Upper lobe of left lung (tissue), 6 donors: ENCODE data around the gene GOLGA6L26. TPM values are rescaled to one million over a fixed set of nuclear protein-coding genes. Genes with fewer than 3 reads are reported as not detected.
"Not testable (repeated sequence)": the region's sequence is repeated elsewhere in the genome, so short reads cannot be mapped to it uniquely, and the experiment has no call there.

Experiments used
- ATAC-seq, 2 donors: fragments of 200-7000 bp; cut with Tn5 transposase; one replicate each; pipeline ENCODE4 v1.9.1; 2022; ENCODE audit warnings: mild to moderate bottlenecking in 2 of 2, moderate library complexity in 2 of 2; ENCODE audit not compliant: low FRiP score in 2 of 2
- DNase-seq, 2 donors: peaks; one replicate each; pipeline ENCODE4 v3.0.0-alpha.2; 2019 to 2020
- H3K27ac ChIP-seq, 4 donors: fragments of 200-600 bp; sonication (generic); one replicate each; pipeline ENCODE4 v1.5.1; 2016 to 2019
- H3K27me3 ChIP-seq, 4 donors: fragments of 200-600 bp; sonication (generic); one replicate each; pipeline ENCODE4 v1.5.1; 2017 to 2019
- H3K36me3 ChIP-seq, 4 donors: fragments of 200-600 bp; sonication (generic); one replicate each; pipeline ENCODE4 v1.5.1; 2016 to 2019
- H3K4me1 ChIP-seq, 4 donors: fragments of 200-600 bp; sonication (generic); one replicate each; pipeline ENCODE4 v1.5.1; 2018 to 2019
- H3K4me3 ChIP-seq, 4 donors: fragments of 200-600 bp; sonication (generic); one replicate each; pipeline ENCODE4 v1.5.1; 2017 to 2019; ENCODE audit warnings: mild to moderate bottlenecking in 2 of 4, moderate library complexity in 1 of 4
- H3K9me3 ChIP-seq, 4 donors: fragments of 200-600 bp; sonication (generic); one replicate each; pipeline ENCODE4 v1.5.1; 2018 to 2019
- CTCF ChIP-seq, 6 experiments: fragments of 450-650 bp in 4 of 6; fragments of 200-600 bp in 2 of 6; sonication (generic) in 2 of 6; IDR thresholded peaks; one replicate each; pipeline ENCODE4 v1.5.1; 2016 to 2019; ENCODE audit warnings: antibody characterized with exemption in 6 of 6
- EP300 ChIP-seq, 4 donors: sonication (generic); formaldehyde crosslinking; IDR thresholded peaks; one replicate each; pipeline ENCODE4 v1.5.1; 2017; ENCODE audit warnings: antibody characterized with exemption in 4 of 4, control low read depth in 2 of 4
- POLR2A ChIP-seq, 4 donors: fragments of 450-650 bp; IDR thresholded peaks; one replicate each; pipeline ENCODE4 v1.5.1; 2016 to 2017; ENCODE audit warnings: antibody characterized with exemption in 4 of 4, mild to moderate bottlenecking in 2 of 4
- POLR2AphosphoS5 ChIP-seq, 2 donors: sonication (generic); formaldehyde crosslinking; IDR thresholded peaks; one replicate each; pipeline ENCODE4 v1.5.1; 2017; ENCODE audit warnings: antibody characterized with exemption in 2 of 2
- WGBS, 2 donors: methylation state at CpG; one replicate each; pipeline ENCODE4 v1.1.5; 2017 to 2018; 5-methylcytosine and 5-hydroxymethylcytosine counted together
- total RNA-seq, 6 donors: library from RNA; depleted of rRNA in 4 of 6; stranded (reverse); fragments of >200 nt in 4 of 6; gene quantifications; one replicate each; pipeline versions ENCODE4 v1.1.0 to v1.2.1, GENCODE V29; 2016 to 2021
- donor health status: DM: no; HTN: no; CAD: no; lungs with moderate emphysema.
- donor health status: DM: no; HTN: yes; CAD: no; lungs with severe emphysema.

GOLGA6L26 gene
- total RNA-seq, 6 donors from 2014 or later = not detected

- H3K36me3 ChIP-seq = no peaks in the 10 kb centered on the region
- no peaks in the 10 kb centered on the region for H3K9me3 ChIP-seq
- DNase-seq = no peak
- H3K4me3 ChIP-seq = no peak overlapping the region
- no peak for ATAC-seq
- no peaks in the 10 kb centered on the region for H3K27me3 ChIP-seq
- no peaks in the 10 kb centered on the region for H3K4me1 ChIP-seq
- no peak overlapping the region for H3K27ac ChIP-seq
- no peak for TF ChIP-seq EP300 (IDR thresholded peaks at IDR 0.05)
- no peak for TF ChIP-seq POLR2A (IDR thresholded peaks at IDR 0.05)
- no peak for TF ChIP-seq CTCF (IDR thresholded peaks at IDR 0.05)
- no peak for TF ChIP-seq POLR2AphosphoS5 (IDR thresholded peaks at IDR 0.05)
- WGBS, 2 donors = 74 to 84% methylated on average over 2 of the region's 2 CpGs
Measured at GRCh38 chr15:23370578-23370977, 36.6 kb upstream of the GOLGA6L26 start.

DNA sequence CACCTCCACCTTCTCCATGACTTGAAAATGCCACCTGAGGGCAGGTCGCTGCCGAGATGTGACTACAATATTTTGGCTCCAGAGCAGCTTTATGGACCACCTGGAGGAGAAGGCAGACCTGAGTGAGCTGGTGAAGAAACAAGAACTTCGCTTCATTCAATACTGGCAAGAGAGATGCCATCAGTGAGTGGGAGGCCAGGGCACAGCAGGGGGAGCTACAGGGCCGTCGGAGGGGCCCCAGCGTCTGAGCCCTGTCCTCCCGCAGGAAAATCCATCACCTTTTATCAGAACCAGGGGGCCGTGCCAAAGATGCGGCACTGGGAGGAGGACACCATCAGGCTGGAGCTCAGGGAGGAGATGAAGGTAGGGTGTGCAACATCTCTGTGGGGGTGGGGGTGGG, 30.3 kb upstream of the GOLGA6L26 start:
- H3K9me3 ChIP-seq, H3K27me3 ChIP-seq, H3K36me3 ChIP-seq, DNase-seq, H3K4me3 ChIP-seq, H3K27ac ChIP-seq, H3K4me1 ChIP-seq, ATAC-seq: not testable (repeated sequence)
- 36 to 62% methylated on average over 4 to 6 of the region's 9 CpGs for WGBS, 2 donors

DNA sequence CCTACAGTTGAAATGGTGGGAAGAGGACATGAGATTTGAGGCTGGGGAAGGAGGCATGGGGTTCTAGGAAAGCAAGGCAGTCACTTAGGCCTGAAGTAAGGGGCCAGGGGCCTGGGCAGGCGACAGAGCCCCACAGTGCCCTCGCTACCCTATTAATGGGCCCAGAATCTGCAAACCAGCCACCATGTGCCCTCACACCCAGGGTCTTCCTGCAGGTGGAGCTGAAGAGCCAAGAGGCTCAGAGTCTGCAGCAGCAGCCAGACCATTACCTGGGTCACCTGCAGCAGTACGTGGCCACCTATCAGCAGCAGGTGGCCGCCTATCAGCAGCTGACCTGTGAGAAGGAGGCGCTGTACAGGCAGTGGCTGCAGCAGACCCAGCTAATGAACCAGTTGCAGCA, 28.6 kb upstream of the GOLGA6L26 start:
- not testable (repeated sequence) for H3K27ac ChIP-seq, H3K4me3 ChIP-seq, H3K9me3 ChIP-seq, H3K4me1 ChIP-seq, DNase-seq, H3K27me3 ChIP-seq, ATAC-seq, H3K36me3 ChIP-seq
- WGBS, 2 donors = no CpG with 5 or more reads among the region's 5 CpGs

- H3K9me3 ChIP-seq, H3K4me1 ChIP-seq, H3K27ac ChIP-seq, H3K4me3 ChIP-seq, H3K36me3 ChIP-seq, ATAC-seq, H3K27me3 ChIP-seq, DNase-seq: not testable (repeated sequence)
- WGBS, 2 donors = no CpG with 5 or more reads among the region's 8 CpGs
Measured at GRCh38 chr15:23354448-23354847, 20.5 kb upstream of the GOLGA6L26 start, which contains the start of gene GOLGA8S. Gene GOLGA8S (plus strand): TSS chr15:23354748. CDS start chr15:23354810, 62 bp downstream.

GRCh38 chr15:23311233-23311632, 22.8 kb downstream of the GOLGA6L26 start:
- H3K27ac ChIP-seq, H3K27me3 ChIP-seq, H3K4me3 ChIP-seq, ATAC-seq, H3K9me3 ChIP-seq, H3K4me1 ChIP-seq: not testable (repeated sequence)
- peaks cover 12 to 36% (median 25%) of the 10 kb centered on the region in 4 donors for H3K36me3 ChIP-seq
- DNase-seq = peak in 1 of 2 donors; percentile 12
- WGBS, 2 donors = 85 to 93% methylated on average over 7 to 11 of the region's 13 CpGs

GRCh38 chr15:23305921-23306320, 28.1 kb downstream of the GOLGA6L26 start:
- not testable (repeated sequence) for H3K27me3 ChIP-seq, H3K4me3 ChIP-seq, H3K9me3 ChIP-seq, H3K27ac ChIP-seq, ATAC-seq
- WGBS, 2 donors = 96% methylated on average over 7 of the region's 7 CpGs
- H3K36me3 ChIP-seq = peaks cover 12 to 32% (median 19%) of the 10 kb centered on the region in 4 donors
- H3K4me1 ChIP-seq = peaks cover 7 to 17% (median 10%) of the 10 kb centered on the region in 4 donors
- peak in 1 of 2 donors; percentile 24 for DNase-seq

- not testable (repeated sequence) for ATAC-seq
Measured at GRCh38 chr15:23304805-23305204, 29.2 kb downstream of the GOLGA6L26 start.

DNA sequence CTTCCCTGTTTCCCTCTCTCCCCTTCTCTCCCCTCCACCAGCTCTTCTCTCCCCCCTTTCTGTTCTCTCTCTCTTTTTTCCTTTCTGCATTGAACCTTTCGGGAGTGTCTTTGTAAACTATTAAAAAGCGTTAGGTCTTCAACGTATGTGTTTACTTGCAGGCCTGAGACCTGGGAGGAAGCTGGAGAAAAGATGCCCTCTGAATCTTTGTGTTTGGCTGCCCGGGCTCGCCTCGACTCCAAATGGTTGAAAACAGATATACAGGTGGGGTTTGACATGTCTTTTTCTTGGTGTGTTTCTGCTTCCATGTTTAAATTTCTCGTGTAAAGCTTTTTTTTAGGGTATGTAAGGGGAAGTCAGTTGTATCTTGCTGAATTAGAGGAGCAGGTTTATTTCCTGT, 29.7 kb downstream of the GOLGA6L26 start:
- Histone ChIP-seq H3K4me3 (peak overlapping the region; percentile 4 to 55 (median 54)), H3K27ac (peak overlapping the region in 3 of 4 donors; percentile 34 to 40 (median 39)), H3K36me3 (peaks cover 4 to 16% (median 8%) of the 10 kb centered on the region in 4 donors), H3K4me1 (peaks cover 7 to 17% (median 10%) of the 10 kb centered on the region in 4 donors)
- H3K9me3 ChIP-seq, ATAC-seq, H3K27me3 ChIP-seq, DNase-seq: not testable (repeated sequence)
- WGBS, 2 donors = 0 to 7% methylated on average over 4 to 7 of the region's 7 CpGs

More at GRCh38 chr15:23304805-23305204, 29.2 kb downstream of the GOLGA6L26 start:
- 53 to 60% methylated on average over 4 of the region's 4 CpGs for WGBS, 2 donors
- H3K27ac ChIP-seq, DNase-seq, H3K27me3 ChIP-seq, H3K9me3 ChIP-seq: not testable (repeated sequence)
- Histone ChIP-seq H3K4me3 (peak overlapping the region in 1 of 4 donors; percentile 55), H3K4me1 (peaks cover 7 to 17% (median 10%) of the 10 kb centered on the region in 4 donors), H3K36me3 (peaks cover 5 to 21% (median 12%) of the 10 kb centered on the region in 4 donors)
